Fibroblast of the aortic adventitia (primary cell): ENCODE results near the gene CFAP92. TPM values are rescaled to one million over a fixed set of nuclear protein-coding genes. Genes with fewer than 3 reads are reported as not detected.

Experiments used
- DNase-seq: peaks from one replicate; pipeline ENCODE4 v3.0.0-alpha.2; 2010; ENCODE audit warnings: low read depth
- H3K4me3 ChIP-seq: 2 replicates; pipeline ENCODE4 v1.5.1; 2011; ENCODE audit warnings: low read depth, mild to moderate bottlenecking, control low read depth, low read length, moderate library complexity
- CTCF ChIP-seq: IDR thresholded peaks from 2 replicates; pipeline ENCODE4 v1.5.1; 2011; ENCODE audit warnings: mild to moderate bottlenecking, low read length, control low read depth, inconsistent platforms; ENCODE audit not compliant: insufficient read depth
- total RNA-seq: library from RNA; depleted of rRNA; stranded (reverse); fragments of >200 nt; gene quantifications from 2 replicates; pipeline ENCODE4 v1.2.3, GENCODE V29; 2012; ENCODE audit warnings: low replicate concordance

Gene CFAP92
- total RNA-seq, 1 donor: not detected

- no peak for DNase-seq
- H3K4me3 ChIP-seq: no peak overlapping the region
- TF ChIP-seq CTCF: no peak
Observed at GRCh38 chr3:129015388-129016105, 21.7 kb upstream of the CFAP92 start.

- no peak for TF ChIP-seq CTCF
- DNase-seq: no peak
- no peak overlapping the region for H3K4me3 ChIP-seq
Observed at GRCh38 chr3:129014793-129015345, 21.0 kb upstream of the CFAP92 start.

GRCh38 chr3:129014148-129014547 lies 20.3 kb upstream of the CFAP92 start:
- TF ChIP-seq CTCF: no peak
- no peak for DNase-seq

GRCh38 chr3:129013491-129013891 lies 19.6 kb upstream of the CFAP92 start:
- no peak for TF ChIP-seq CTCF
- no peak for DNase-seq
- no peak overlapping the region for H3K4me3 ChIP-seq

More at GRCh38 chr3:129014148-129014547, 20.3 kb upstream of the CFAP92 start:
- no peak overlapping the region for H3K4me3 ChIP-seq

GRCh38 chr3:129010310-129010956 lies 16.6 kb upstream of the CFAP92 start:
- no peak for TF ChIP-seq CTCF
- no peak overlapping the region for H3K4me3 ChIP-seq
- DNase-seq: no peak

DNA sequence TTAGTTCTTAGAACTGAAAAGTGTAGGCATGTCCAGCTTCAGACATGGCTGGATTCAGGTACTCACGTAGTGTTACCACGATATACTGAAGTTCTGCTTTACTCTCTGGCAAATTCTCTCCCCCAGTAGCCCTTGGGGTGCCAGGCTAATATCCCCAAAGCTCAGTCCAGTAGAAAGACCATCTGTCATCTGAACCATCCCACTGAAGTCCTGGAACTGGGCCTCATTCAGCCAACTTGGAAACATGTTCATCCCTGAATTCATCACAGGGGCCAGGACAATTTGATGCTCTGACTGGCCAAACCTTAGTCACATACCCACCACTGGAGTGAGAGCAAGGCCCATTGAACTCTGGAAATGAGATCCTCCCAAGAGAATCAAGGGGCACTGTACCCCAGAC lies 15.4 kb upstream of the CFAP92 start:
- no peak for DNase-seq
- no peak overlapping the region for H3K4me3 ChIP-seq
- TF ChIP-seq CTCF: no peak
